ENCODE measurements around the gene TXNRD2.

Gene TXNRD2

GRCh38 chr22:19875531-19876313 is 65.9 kb downstream of the TXNRD2 start:
- no peak for DNase-seq (ENCODE audit: low spot score)

DNA sequence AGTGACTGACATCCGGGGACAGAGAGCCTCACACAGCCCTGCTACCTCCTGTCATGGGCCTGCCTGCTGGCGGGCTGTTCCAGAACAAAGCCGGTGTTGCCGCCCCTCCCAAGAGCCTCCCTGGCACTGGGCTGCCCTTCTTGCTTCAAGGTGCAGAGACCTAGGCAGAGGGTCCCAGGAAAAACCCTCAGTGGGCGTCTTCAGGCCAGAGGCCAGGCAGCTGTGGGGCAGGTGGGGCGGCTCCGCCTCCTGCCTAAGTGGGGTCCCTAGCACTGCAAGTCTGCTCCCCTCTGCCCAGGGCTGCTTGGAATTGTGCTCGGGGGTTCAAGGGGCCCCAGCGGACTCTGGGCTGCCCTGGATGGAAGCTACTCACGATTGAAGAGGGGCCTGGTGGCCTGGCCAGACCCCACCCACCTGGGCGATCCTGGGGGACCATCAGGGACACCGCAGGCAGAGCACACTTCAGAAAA is 66.5 kb downstream of the TXNRD2 start:
- no peak for DNase-seq (ENCODE audit: low spot score)

GRCh38 chr22:19874307-19875060 is 67.1 kb downstream of the TXNRD2 start:
- DNase-seq (ENCODE audit: low spot score): no peak

GRCh38 chr22:19873960-19874306 is 67.7 kb downstream of the TXNRD2 start:
- no peak for DNase-seq (ENCODE audit: low spot score)

DNA sequence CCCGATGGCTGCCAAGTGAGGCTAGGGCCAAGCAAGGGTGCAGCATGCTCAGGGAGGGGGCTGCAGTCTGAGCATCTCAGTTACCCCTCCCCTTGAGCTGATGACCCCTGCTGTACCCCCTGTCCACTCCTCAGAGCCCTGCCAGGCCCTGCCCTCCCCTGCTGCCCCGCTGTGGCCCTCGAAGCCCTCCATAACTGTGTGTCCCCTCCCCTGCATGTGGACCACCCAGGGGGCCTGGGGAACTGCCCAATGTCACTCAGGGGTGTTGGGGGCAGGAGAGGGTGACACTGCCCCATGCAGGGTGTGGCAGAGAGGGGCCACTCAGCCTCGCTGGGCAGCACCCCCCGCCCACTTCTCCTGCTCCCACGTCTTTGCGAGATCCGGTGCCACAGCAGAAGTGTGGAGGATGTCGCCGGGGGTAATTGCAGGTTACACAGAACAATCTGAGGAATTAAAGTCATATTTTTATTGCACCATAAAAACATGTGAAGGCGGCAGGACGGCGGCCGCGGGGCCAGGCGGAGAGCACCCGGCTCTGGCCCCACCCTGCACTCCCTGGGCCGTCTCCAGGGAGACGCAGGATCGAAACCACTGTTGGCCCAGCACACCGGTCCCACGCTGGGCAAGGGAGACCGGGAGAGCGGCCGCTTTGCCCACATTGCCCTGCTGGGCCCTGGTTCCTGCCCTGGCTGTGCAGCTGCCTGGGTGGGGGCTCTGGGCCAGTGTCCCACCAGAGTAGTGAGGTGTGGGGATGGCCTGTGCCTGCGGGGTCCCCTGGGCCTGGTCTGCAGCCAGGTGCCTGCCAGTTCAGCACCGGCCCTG is 68.3 kb downstream of the TXNRD2 start:
- no peak for DNase-seq (ENCODE audit: low spot score)

DNA sequence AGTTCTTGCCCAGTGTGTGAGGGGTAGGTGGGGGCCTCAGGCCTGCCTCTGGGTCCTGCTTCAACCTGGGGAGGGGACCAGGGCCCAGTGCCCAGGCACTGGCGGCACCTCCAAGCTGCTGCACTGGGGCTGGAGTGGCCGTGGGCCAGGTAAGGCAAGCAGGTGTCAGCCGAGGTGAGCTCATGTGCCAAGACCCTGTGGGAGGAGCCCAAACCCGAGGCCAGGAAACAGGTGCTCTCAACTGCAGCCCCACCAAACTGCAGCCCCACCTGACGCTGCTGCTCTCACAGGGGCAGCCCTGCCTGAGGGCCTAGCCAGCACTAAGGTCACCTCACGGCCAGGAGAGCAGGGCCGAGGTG is 68.9 kb downstream of the TXNRD2 start:
- DNase-seq (ENCODE audit: low spot score): no peak

DNA sequence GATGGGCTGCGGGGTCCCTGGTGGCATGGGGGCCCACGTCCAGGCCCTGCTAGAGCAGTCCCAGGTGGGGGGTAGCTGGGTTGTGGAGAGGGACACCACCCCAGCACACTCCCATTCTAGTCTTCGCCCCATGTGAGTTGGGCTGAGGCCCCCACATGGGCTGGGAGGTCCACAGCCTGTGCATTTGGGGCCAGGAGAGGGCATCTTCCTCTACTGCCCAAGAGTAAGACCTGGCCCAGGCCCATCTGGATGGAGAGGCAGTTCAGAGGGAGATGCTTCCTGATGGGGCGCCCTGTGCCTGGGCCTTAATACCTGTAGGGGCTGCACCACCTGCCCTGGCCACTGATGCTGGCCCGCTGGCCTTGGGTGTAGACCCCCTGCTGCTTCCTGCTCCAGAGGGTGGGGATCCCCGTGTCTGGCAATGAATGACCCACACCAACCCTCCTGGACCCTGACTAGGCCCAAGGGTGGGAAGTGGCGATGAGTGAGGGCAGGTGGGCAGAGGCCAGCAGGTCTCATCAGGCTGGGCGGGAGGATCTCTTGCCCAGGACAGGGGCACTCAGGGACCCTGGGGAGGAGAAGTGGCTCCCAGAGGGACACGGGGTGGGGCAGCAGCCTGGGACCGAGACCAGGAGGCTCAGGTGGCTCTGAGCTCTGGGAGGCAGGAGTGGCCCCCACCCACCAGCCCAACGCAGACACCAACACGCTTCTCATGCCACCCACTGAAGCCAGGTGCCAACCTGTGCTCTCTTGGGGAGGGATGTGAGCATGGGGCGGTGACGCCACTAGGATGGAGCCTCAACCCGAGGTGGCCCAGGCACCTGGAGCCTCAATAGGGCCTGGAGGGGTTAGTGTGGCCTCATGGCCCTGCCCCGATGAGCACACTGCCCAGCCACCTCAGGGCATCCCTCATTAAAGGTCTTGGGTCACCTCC is 69.5 kb downstream of the TXNRD2 start:
- no peak for DNase-seq (ENCODE audit: low spot score)

DNA sequence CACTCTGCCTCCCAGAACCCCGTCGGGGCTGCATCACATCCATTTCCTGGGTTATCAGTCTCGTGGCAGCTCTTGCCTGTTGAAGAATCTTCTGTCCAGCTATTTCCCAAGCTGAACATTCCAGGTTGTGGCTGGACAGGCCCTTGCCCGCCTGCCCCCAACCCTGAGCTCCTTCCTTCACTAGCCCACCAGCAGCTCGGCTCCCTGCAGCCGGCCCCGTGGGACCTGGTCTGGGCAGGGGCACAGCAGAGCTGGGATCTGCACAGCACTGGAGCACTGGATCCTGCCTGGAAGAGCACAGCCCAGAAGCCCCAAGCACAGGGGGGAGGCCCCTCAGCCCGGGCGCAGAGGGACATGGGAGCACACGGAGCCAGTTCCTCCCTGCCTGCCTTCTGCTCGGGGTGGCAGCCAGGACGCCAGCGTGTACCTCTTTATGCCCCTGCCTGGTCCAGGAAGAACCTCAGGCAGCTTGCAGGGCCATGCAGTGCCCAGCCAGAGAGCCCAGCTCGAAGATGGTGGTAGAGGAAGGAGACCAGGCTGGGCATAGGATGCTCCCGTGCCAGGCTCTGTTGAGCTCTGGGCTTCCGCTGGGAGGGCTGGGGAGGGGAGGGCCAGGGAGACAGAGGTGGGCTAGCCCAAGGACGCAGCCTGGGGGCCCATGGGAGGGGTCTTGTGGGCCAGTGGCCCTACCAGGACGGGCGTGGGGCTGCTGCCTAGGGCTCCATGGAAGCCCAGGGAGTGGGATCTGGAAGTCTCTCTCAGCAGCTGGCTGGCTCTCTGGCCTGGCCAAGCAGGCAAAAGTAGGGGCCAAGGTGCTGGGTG is 70.4 kb downstream of the TXNRD2 start:
- DNase-seq (ENCODE audit: low spot score): no peak

GRCh38 chr22:19870153-19871022 is 71.2 kb downstream of the TXNRD2 start:
- no peak for DNase-seq (ENCODE audit: low spot score)

DNA sequence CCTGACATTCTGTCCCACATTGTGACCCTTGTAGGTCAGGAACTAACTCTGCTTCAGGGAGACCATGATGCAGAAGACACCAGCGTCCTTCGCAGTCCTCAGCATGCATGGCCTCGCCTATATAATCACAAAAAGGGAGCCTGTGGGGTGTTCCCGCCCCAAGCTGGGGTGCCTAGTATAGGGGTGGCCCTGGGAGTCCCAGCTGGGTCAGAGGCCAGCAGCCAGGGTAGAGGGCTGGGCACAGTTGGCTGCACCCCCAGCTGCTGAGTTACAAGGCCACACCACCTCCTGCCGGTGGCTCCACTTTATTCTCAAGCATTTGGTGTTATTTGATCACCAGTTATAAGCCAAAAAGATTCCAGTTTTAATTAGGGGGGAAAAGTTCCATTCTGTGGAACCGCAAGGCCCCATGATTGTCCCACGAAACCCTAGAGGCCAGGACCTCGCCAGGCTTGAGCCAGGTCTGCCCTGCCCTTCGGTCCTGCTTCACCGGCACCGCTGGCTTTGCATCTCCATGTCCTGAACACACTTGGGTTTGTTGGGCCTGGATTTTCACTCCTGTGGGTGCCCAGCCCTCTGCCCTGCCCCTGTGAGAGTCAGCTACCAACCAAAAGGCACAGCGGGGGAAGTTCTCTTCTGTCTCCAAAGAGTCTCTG is 72.0 kb downstream of the TXNRD2 start:
- DNase-seq (ENCODE audit: low spot score): no peak

DNA sequence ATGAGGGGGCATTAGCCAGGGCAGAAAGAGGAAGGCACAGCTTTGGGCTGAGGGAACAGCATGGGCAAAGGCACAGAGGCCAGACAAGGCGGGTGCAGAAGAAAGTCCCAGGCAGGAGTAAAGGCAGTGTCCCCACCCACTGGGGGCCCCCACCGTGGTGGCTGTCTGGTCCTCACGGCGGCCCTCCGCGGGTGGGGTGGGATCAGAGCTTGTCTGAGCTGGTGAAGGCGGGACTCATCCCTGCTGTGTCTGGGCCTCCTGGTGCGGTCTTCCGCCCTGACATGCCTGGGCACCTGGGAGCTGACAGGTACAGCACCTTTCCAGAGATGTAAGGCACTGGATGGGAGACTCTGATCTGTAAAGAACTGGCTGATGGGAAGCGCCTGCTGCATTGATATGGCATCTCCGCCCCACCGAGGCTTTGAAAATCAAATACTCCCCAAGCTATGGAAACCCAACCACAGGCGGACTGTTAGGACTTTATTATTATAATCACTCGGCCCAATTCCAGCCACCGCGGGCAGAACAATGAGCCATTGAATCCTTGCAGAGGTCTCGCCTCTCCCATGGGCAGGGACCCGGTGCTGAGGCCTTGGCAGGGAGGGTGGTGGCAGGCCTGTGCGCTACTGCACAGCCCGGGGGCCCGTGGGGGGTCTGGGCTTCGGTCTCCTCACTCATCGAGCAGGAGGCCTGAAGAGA is 72.7 kb downstream of the TXNRD2 start:
- DNase-seq (ENCODE audit: low spot score): no peak

GRCh38 chr22:19868333-19868732 is 73.3 kb downstream of the TXNRD2 start:
- no peak for DNase-seq (ENCODE audit: low spot score)

DNA sequence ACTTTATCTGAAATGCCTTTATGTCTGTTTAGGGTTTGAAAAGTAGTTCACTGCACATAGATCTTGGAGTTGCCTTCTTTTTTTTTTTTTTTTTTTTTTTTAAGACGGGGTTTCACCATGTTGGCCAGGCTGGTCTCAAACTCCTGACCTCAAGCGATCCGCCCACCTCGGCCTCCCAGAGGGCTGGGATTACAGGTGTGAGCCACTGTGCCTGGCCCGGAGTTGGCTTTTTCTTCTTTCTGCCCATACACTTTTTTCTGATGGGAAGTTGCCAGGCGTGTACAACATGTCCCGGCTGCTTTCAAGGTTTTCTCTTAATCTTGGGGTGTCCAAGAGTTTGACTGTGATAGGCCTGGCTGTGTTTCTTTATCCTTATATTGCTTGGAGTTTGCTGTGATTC is 74.0 kb downstream of the TXNRD2 start:
- no peak for DNase-seq (ENCODE audit: low spot score)

- DNase-seq (ENCODE audit: low spot score): no peak
Observed at GRCh38 chr22:19866665-19867009, 75.0 kb downstream of the TXNRD2 start.

- no peak for DNase-seq (ENCODE audit: low spot score)
Observed at GRCh38 chr22:19865141-19865829, 76.3 kb downstream of the TXNRD2 start.

GRCh38 chr22:19864538-19865106 is 77.0 kb downstream of the TXNRD2 start:
- no peak for DNase-seq (ENCODE audit: low spot score)

GRCh38 chr22:19863571-19863970 is 78.0 kb downstream of the TXNRD2 start:
- DNase-seq (ENCODE audit: low spot score): no peak
